NCI-H524 treated with DMSO at 0.1 percent for 48 hours (cell line): ENCODE data around the gene PREB.

Experiments
- DNase-seq: peaks from one replicate; lab custom pipeline; 2025; lab: John Stamatoyannopoulos, UW

The PREB gene

DNA sequence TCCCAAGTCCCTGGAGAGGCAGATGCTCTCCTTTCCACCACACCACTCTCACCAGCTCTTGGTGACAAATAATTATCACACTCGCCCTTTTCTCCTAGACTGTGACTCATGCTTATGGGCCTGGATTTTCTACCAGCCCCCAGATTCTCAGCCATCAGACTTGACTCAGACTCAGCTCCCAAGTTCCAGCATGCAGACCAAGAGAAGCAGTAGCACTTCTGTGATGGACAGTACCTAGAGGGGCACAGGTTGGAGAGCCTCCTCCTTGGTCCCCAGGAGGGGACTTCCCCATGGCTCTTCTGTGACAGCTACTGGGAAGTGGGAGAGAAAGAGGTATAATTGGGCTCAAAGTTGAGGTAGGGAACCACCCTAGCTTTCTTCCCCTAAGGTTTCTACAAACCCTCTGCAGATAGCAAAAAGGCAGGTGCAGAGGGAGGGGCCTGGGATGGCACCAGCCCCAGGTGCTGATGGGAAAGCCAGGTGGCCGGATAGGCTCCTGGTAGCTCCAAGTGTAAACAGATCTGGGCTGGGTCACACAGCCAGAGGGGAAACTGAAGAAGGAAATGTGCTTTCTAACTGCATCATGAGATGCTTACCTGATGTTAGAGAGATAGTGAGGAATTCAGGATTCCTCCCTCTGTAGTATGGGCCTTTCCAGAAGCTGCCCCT is 18.5 kb upstream of the PREB start:
- no peak for DNase-seq

DNA sequence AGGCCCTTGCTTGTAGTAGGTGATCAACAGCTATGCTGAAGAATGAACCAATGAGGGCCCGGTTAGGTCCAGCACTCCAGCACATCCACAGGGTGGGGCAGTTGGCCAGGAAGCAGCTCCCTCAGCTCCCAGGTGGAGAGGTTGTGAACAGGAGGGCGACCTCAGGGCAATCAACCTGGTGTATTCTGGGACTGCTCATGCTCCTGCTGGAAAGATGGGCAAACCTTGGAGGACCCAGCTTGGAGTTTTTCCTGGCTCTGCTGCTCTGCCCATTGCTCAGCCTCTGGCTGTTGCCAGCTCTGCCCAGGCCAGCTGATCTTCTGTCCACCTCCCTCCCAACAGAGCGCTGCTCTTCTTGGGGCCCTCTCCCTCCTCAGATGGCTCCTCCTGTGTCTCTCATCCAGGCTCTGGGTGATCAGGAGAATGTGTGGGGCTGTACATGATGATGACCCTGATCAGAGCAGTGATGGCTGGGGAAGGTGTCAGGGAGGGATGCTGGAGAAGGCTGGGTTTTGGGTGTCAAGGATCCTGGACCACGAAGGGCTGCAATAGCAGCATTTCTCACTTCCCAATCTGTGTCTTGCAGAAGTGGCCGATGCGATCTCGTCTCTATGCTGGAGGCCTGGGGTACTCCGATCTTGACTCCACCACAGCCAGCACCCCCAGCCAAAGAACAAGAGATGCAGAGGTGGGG is 17.8 kb upstream of the PREB start:
- no peak for DNase-seq

DNA sequence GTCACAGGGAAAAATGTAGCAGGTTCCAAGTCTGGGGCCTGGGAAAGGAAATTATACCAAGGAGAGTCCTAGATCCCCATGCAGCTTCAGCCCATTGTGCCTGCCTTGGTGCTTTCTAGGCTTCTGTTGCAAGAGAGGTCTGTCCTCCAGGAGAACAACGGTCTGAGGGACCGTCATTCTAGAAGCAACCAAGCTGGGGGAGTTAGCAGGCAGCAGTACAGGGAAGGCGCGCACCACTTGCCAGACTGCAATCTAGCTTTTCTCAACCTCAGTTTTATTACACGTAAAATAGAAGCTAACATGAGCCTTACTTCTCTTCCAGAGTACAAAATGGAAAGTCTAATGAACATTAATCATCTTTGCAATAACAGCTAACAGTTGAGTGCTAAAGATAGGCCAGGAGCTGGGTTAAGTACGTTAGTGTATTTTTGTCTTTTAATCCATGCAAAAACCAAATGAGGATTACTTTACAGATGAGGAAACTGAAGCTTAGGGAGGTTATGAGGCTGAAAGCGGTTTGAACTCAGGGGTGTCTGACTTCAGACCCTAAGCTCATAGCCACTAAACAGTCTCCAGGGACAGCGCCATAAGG is 16.3 kb upstream of the PREB start:
- DNase-seq = no peak

- no peak for DNase-seq
These were observed 15.4 kb upstream of the PREB start for GRCh38 chr2:27149570-27150405.

- DNase-seq = no peak
These were observed 14.5 kb upstream of the PREB start, which contains the start of gene TCF23 for GRCh38 chr2:27148801-27149439. Gene TCF23, plus strand, starts transcription at chr2:27149004. Its CDS starts 130 bp downstream, at chr2:27149134.

DNA sequence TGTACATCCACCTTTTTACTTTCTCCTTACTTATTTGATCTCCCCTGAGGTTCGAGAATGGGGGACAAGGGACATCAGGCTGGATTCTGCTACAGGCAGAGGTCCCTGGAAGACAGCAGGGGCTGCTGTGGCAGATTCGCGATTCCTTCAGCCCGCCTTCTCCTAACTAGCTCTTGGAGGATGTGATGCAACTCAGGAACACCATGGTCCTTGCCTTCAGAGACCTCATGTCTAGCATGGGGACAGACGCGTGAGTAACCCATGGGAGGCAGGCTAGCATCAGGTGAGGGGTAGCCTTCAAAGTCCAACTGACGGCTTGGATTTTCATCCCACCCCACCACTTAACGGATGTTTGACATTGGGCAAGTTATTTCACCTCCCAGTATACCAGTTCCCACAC is 13.5 kb upstream of the PREB start:
- DNase-seq = no peak

- DNase-seq = no peak
These were observed 11.2 kb upstream of the PREB start for GRCh38 chr2:27145682-27146081.

GRCh38 chr2:27143285-27143684 is 8.8 kb upstream of the PREB start:
- DNase-seq = no peak

GRCh38 chr2:27139310-27139709 is 4.9 kb upstream of the PREB start, which contains the start of gene PRR30:
Gene PRR30, minus strand, starts transcription at chr2:27139410. Its CDS starts 1,081 bp downstream, at chr2:27138329.
- no peak for DNase-seq

DNA sequence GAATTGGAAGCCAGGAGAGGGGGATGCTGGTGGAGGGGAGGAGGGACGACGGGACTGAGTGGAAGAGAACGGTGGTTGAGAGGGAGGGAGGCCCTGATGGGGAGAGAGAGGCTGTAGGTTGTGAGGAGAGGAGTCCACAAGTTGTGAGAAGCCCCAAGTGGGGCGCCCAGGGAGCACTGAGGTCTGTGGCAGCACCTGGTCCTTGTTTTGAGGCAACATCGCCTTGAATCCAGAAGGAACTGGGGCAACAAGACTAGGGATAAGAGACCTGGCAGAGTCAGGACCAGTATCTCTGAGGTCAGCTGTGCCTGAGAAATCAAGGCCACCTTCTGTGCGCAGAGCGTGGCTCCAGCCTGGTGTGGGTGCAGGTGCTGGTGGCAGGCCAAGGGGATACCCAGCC is 3.7 kb upstream of the PREB start:
- no peak for DNase-seq

DNA sequence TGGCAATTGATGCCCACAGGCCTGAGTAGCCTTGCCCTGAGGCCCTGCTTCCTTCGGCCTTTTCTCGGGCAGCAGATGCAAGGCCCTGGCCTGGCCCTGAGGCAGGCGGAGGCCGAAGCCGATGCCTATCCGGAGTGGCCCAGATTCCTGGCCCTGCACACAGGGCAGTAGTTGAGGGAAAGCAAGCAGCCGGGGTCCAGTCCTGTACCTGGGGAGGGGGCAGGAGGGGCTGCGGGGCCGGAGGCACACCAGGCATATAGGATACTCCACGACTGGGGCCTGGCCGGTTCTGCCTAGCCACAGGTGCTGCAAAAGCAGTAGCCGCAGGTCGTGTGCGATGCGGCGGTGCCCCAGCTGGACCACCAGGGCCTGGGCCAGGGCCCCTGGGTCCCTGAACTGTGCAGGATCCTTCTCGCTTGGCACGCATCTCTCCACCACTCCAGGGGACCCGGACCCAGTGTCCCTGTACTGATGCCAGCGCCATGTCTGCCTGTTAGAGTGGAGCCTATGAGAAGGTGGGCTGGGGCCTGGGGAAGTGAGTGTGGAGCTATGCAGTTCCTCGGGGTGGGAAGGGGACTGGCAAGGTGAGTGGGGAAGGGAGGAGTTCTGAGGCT is 3.0 kb upstream of the PREB start:
- DNase-seq = no peak

- no peak for DNase-seq
These were observed 2.3 kb upstream of the PREB start for GRCh38 chr2:27136751-27137150.

GRCh38 chr2:27135478-27135955 is 1.1 kb upstream of the PREB start:
- no peak for DNase-seq

GRCh38 chr2:27134781-27135477 is 493 bp upstream of the PREB start:
- no peak for DNase-seq

- DNase-seq = no peak
These were observed 1.1 kb downstream of the PREB start for GRCh38 chr2:27133195-27133875.

DNA sequence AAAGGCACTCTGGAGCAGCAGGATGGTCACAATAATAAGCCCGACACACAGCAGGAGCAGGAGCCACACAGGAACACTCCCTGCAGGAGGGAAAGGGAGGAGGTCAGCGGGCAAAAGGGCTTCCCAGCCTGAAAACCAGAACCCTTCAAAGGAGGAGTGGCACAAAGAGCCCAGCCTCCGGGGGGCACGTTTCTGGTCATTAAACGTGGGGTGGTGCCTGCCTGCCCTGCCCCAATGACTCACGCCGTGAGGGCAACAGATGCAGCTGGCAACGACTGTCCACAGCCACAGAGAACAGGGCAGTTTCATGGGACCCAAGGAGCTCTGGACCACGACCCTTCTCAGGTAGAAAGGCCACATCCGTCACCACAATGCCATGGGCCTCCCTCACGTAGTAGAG is 3.0 kb downstream of the PREB start:
- DNase-seq = no peak

- DNase-seq = no peak
These were observed 4.0 kb downstream of the PREB start for GRCh38 chr2:27130396-27130795.

- DNase-seq = no peak
These were observed 5.5 kb downstream of the PREB start for GRCh38 chr2:27128668-27129571.
